GM18505 (cell line): ENCODE measurements around the gene SH3BP1.
"Not testable (repeated sequence)": the region's sequence is repeated elsewhere in the genome, so short reads cannot be mapped to it uniquely, and the experiment has no call there.

Experiments
- ATAC-seq: cut with Tn5 transposase; IDR thresholded peaks from one replicate; pipeline ENCODE4 v1.9.1; 2021; ENCODE audit not compliant: unreplicated experiment
- POLR2A ChIP-seq: IDR thresholded peaks from 4 replicates; pipeline ENCODE4 v1.6.1; 2011; ENCODE audit warnings: borderline replicate concordance; ENCODE audit not compliant: insufficient read depth, insufficient read length; ENCODE audit errors: extremely low read depth

The SH3BP1 gene, protein sequence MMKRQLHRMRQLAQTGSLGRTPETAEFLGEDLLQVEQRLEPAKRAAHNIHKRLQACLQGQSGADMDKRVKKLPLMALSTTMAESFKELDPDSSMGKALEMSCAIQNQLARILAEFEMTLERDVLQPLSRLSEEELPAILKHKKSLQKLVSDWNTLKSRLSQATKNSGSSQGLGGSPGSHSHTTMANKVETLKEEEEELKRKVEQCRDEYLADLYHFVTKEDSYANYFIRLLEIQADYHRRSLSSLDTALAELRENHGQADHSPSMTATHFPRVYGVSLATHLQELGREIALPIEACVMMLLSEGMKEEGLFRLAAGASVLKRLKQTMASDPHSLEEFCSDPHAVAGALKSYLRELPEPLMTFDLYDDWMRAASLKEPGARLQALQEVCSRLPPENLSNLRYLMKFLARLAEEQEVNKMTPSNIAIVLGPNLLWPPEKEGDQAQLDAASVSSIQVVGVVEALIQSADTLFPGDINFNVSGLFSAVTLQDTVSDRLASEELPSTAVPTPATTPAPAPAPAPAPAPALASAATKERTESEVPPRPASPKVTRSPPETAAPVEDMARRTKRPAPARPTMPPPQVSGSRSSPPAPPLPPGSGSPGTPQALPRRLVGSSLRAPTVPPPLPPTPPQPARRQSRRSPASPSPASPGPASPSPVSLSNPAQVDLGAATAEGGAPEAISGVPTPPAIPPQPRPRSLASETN

DNA sequence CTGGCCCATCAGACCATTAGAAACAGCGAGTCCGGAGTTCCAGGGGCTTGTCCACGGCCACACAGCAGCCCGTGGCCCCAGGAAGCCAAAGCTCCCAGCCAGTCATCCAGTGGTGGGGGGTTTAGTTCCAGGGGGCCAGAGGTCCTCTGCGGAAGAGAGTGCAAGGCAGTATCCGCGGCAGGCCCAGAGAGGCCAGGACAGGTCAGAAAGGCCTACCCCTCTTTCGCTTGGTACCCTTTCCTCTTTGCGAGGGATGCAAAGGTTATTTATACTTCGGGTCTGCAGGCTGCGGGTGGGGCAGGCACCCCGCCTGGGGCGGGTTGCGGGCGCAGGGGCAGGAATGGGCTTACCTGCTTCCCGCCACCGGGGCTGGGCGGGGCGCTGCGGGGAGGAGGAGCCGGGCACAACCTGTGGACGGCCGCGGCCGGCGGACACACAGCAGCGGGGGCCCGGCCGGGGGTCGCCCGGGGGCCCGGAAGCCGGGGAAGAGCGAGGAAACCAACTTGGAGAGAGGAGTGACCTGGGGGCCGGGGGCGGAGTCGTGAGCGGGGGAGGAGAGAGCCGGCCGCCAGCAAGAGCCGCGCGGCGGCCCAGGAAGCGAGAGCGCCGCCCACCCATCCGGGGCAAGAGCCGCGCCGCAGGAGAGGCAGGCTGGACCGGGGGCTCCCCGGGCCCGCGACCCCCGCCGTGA, at the start of gene SH3BP1:
Gene SH3BP1, plus strand, starts transcription at position 600 of the 691 bp plus-strand sequence. CDS start 119 bp downstream, outside the sequence.
- ATAC-seq = no peak
- peak; percentile 37 for TF ChIP-seq POLR2A

DNA sequence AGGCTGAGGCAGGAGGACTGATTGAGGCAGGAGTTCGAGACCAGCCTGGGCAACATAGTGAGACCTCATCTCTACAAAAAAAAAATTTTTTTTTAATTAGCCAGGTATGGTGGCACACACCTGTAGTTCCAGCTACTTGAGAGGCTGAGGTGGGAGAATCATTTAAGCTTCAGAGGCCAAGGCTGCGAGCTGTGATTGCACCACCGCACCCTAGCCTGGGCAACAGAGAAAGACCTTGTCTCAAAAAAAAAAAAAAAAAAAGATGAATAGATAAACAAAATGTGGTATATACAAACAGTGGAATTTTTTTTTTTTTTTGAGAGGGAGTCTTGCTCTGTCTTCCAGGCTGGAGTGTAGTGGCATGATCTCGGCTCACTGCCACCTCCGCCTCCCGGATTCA, 48.4 kb upstream of the SH3BP1 start:
- ATAC-seq = not testable (repeated sequence)

DNA sequence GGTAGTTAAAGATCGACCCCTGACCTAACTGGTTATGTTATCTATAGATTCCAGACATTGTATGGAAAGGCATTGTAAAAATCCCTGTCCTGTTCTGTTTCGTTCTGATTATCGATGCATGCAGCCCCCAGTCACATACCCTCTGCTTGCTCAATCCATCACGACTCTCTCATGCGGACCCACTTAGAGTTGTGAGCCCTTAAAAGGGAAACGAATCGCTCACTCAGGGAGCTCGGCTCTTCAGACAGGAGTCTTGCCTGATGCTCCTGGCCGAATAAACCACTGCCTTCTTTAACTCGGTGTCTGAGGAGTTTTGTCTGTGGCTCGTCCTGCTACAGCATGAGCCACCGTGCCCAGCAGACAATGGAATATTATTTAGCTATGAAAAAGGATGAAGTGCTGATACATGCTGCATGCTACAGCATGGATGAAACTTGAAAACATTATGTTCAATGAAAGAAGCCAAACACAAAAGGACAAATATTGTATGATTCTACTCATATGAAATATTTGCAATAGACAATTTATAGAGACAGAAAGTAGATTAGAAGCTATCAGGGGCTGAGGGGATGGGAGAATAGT, 47.6 kb upstream of the SH3BP1 start:
- TF ChIP-seq POLR2A = no peak
- ATAC-seq = no peak

DNA sequence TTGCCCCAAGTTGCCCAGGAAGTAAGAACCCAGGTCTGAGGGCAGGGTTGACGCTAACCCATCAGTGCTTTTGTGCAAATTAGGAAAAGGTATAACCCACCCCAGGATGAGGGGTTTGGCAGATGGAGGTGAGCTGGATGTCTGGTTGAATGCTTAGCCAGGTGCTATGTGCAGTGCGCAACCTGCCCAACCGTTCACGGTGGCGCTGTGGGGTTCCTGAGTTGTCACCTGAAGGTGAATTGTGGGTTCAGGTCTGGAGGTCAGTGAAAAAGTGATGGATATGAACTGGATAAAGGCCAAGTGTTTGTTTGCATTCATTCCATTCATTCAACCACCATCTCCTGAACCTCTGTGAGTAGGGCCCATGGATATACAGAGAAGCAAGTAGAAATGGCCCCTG, 45.2 kb upstream of the SH3BP1 start:
- no peak for ATAC-seq

DNA sequence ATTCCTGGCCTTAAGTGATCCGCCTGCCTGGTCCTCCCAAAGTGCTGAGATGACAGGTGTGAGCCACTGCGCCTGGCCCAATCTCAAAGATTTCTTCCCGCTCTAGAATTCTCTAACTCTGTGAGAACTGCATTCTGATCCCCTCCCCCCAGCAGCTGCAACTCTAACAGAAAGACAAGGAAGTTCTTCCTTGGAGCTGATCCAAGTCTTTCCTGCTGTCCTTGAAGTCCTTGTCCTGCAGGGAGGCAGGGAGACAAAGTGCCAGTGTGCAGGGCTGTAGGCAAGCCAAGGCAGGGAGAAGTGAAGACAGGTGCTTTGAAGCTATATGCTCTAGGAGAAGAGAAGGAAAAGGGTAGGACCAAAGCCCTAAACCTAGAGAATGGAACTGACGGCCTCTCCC, 40.3 kb upstream of the SH3BP1 start:
- TF ChIP-seq POLR2A = no peak
- ATAC-seq = no peak

More for the DNA sequence above, 45.2 kb upstream of the SH3BP1 start:
- TF ChIP-seq POLR2A = no peak

DNA sequence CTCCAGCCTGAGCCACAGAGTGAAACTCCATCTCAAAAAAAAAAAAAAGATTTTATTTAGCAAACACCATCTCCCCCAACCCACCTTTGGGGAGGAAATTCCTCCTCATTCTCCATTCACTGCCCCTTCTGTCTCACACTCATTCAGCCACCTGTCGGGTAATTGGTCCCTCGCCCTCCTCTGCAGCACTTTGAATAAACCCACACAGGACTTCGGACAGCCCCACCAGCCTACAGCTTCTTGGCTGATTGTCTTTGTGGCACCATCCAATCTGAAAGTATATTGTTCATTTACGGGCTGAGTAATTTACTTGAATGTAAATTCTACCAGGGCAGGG, 38.3 kb upstream of the SH3BP1 start:
- ATAC-seq = no peak
- no peak for TF ChIP-seq POLR2A

DNA sequence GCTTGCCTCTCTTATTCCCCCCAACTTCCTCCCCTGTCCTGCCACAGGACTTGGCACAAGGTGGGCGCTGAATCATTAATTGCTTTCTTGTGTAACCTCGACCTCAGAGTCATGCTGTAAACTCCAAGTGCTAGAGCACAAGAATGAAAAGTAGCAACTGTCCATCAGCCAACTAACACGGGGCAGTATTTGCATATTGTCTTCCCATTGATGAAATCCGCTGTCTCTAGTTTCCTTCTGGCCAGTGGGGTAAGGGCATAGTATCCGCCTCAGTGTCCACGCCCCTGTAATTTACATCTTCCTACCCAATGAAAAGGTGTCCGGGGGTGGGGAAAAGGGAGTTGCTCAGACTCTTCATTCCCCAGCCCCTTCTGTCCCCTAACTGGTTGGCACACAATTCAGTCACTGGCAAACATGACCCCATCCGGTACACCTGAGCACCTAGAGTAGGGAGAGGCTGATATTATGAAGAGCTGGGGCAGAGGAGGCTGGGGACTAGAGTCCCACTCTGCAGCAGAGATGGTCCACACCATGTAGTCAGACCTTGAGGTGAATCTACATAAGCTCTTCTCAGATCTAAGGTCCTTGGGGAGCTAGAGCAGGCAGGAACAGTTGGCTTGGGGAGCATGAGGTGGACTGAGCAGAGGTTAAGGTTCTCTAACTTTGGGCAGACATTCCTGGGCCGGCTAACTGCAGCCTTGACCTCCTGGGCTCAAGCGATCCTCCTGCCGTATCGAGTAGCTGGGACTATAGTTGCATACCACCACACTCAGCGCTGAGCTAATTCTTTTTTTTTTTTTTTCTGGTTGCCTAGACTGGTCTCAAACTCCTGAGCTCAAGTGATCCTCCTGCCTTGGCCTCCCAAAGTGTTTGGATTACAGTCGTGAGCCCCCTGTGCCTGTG, 37.7 kb upstream of the SH3BP1 start:
- no peak for TF ChIP-seq POLR2A
- ATAC-seq = no peak

DNA sequence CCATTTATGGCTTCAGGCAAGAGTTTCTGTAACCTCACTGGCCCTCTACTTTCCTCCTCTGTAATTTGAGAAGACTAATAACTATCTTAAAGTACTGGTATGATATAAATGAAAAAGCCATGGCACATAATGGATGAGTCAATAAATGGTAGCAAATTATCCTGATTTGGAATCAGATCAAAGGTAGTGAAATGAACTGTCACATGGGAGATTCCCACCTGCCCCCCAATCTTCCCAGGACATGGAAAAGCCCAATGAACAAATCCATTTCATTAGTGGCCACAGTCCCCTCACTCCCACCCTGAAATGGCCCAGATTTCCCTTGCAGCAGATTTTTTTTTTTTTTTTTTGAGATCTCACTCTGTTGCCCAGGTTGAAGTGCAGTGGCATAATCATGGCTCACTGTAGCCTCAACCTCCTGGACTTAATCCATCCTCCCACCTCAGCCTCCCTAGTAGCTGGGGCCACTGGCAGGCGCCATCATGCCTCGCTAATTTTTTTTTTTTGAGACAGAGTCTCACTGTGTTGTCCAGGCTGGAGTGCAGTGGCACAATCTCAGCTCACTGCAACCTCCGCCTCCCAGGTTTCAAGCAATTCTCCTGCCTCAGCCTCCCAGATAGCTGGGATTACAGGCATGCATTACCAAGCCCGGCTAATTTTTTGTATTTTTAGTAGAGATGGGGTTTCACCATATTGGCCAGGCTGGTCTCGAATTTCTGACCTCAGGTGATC, 36.8 kb upstream of the SH3BP1 start:
- not testable (repeated sequence) for ATAC-seq

DNA sequence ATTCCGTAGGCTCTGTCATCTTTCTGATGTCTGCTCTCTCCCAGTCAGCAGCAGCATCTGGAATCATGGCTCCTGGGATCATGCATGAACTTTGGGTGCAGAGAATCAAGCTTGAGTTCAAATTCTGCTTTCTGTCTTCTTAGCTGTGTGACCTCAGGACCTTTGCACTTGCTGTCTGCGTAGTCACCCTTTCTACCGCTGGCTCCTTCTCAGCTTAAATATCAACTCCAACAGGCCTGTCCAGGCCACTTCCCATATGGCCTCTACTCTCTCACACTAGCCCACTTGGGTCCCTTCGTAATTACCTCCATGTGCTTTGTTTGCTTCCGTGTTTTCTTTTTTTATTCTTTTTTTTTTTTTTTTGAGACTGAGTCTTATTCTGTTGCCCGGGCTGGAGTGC, 35.4 kb upstream of the SH3BP1 start:
- ATAC-seq = no peak
- no peak for TF ChIP-seq POLR2A

DNA sequence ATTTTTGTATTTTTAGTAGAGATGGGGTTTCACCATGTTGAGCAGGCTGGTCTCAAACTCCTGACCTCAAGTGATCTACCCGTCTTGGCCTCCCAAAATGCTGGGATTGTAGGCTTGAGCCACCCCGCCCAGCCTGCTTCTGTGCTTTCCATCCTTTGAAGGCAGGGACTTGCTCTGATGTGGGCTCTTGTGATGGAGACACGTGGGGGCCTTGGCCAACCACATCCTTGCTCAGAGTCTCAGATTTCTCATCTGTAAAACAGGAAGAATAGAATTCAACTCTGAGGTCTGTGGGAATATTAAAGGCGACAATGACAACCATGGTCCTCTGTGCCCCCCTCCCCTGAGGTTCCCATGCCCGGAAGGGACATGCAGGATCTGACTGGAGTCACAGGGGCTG, 34.6 kb upstream of the SH3BP1 start:
- no peak for TF ChIP-seq POLR2A
- ATAC-seq = no peak

DNA sequence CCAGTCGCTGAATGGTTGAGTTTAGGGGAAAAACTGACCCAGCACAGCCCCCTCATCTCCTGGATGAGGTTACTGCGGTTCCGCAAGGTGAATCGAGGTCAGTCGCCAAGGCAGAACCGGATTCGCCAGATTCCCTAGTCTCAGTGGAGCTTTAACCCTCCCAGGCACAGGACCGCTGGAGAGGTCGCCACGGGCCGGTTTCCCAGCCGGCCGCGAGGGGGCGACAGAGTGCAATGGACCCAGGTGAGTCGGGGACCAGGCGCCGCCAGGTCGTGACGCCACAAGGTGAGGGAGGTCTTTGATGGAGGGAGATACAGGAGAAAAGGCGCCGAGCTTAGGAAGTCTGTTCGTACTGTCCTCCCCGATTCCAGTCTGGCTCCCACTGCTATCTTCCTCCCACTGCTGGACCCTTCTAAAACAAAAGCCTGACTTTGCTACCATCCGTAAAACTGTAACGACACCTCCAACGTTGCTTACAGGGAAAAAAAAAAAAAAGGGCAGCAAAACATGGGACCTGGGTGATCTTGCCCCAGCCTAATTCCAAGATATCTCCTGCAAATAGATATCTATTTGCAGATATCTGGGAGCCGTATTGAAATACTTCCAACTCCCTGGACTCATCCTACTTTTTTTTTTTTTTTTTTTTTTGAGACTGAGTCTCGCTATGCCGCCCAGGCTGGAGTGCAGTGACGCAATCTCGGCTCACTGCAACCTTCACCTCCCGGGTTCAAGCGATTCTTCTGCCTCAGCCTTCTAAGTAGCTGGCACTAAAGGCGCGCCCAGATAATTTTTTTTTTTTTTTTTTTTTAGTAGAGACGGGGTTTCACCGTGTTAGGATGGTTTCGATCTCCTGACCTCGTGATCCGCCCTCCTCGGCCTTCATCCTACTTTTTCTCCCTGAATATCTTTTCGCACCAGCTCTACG, 32.2 kb upstream of the SH3BP1 start:
- no peak for TF ChIP-seq POLR2A
- no peak for ATAC-seq
